ENCODE measurements around the gene CEP83. TPM values are rescaled to one million over a fixed set of nuclear protein-coding genes. Genes with fewer than 3 reads are reported as not detected.

The CEP83 gene
- total RNA-seq, 6 donors from 2014 or later, result 9.7 to 40.9 (median 16.2) TPM

- 64 to 75% methylated on average over 4 to 14 of the region's 14 CpGs for WGBS, 2 donors
- peak in 1 of 2 donors; percentile 33 for DNase-seq
- H3K4me1 ChIP-seq, result peaks cover 39 to 57% (median 49%) of the 10 kb centered on the region in 4 donors
- no peak for TF ChIP-seq EP300 (IDR thresholded peaks at IDR 0.05)
- TF ChIP-seq POLR2AphosphoS5 (IDR thresholded peaks at IDR 0.05), result no peak
- no peak for TF ChIP-seq CTCF (IDR thresholded peaks at IDR 0.05)
- TF ChIP-seq POLR2A (IDR thresholded peaks at IDR 0.05), result no peak
- H3K27ac ChIP-seq, result peak overlapping the region; percentile 80 to 91 (median 87)
- peak in 1 of 2 donors; percentile 42 for ATAC-seq (ENCODE audit: low FRiP score in 2 of 2)
- H3K4me3 ChIP-seq, result peak overlapping the region in 3 of 4 donors; percentile 42 to 57 (median 47)
- H3K27me3 ChIP-seq, result no peaks in the 10 kb centered on the region
- no peaks in the 10 kb centered on the region for H3K36me3 ChIP-seq
- H3K9me3 ChIP-seq, result no peaks in the 10 kb centered on the region
Observed at GRCh38 chr12:94263011-94263811, 196.5 kb downstream of the CEP83 start.

GRCh38 chr12:94262228-94263010 is 197.2 kb downstream of the CEP83 start:
- DNase-seq (peak; percentile 89 to 94), ATAC-seq (ENCODE audit: low FRiP score in 2 of 2) (peak; percentile 91 to 92)
- Histone ChIP-seq H3K4me3 (peak overlapping the region; percentile 3 to 57 (median 44)), H3K27ac (peak overlapping the region; percentile 80 to 91 (median 87)), H3K4me1 (peaks cover 31 to 50% (median 41%) of the 10 kb centered on the region in 4 donors), H3K36me3 (no peaks in the 10 kb centered on the region), H3K9me3 (no peaks in the 10 kb centered on the region), H3K27me3 (no peaks in the 10 kb centered on the region)
- peak; percentile 70 to 91 for TF ChIP-seq POLR2AphosphoS5 (IDR thresholded peaks at IDR 0.05)
- TF ChIP-seq CTCF (IDR thresholded peaks at IDR 0.05), result peak in 3 of 6 experiments; percentile 15 to 37 (median 17)
- TF ChIP-seq POLR2A (IDR thresholded peaks at IDR 0.05), result peak in 3 of 4 donors; percentile 34 to 56 (median 52)
- peak in 2 of 4 donors; percentile 60 to 95 for TF ChIP-seq EP300 (IDR thresholded peaks at IDR 0.05)
- 10 to 15% methylated on average over 15 to 16 of the region's 17 CpGs for whole genome bisulfite sequencing, 2 donors

- Histone ChIP-seq H3K36me3 (no peaks in the 10 kb centered on the region), H3K27me3 (no peaks in the 10 kb centered on the region), H3K4me3 (peak overlapping the region in 3 of 4 donors; percentile 42 to 57 (median 47)), H3K4me1 (peaks cover 29 to 47% (median 39%) of the 10 kb centered on the region in 4 donors), H3K9me3 (no peaks in the 10 kb centered on the region), H3K27ac (peak overlapping the region; percentile 80 to 91 (median 87))
- TF ChIP-seq POLR2A (IDR thresholded peaks at IDR 0.05), result no peak
- no peak for TF ChIP-seq CTCF (IDR thresholded peaks at IDR 0.05)
- TF ChIP-seq POLR2AphosphoS5 (IDR thresholded peaks at IDR 0.05), result no peak
- TF ChIP-seq EP300 (IDR thresholded peaks at IDR 0.05), result no peak
- ATAC-seq (ENCODE audit: low FRiP score in 2 of 2), result peak in 1 of 2 donors; percentile 20
- 43 to 57% methylated on average over 3 of the region's 3 CpGs for WGBS, 2 donors
- no peak for DNase-seq
Observed at GRCh38 chr12:94261786-94262185, 197.9 kb downstream of the CEP83 start.

GRCh38 chr12:94261119-94261518 is 198.5 kb downstream of the CEP83 start:
- no peak overlapping the region for H3K4me3 ChIP-seq
- no peaks in the 10 kb centered on the region for H3K9me3 ChIP-seq
- H3K27me3 ChIP-seq, result no peaks in the 10 kb centered on the region
- H3K4me1 ChIP-seq, result peaks cover 27 to 41% (median 36%) of the 10 kb centered on the region in 4 donors
- ATAC-seq (ENCODE audit: low FRiP score in 2 of 2) (no peak), DNase-seq (no peak)
- peak overlapping the region in 2 of 4 donors; percentile 84 to 90 for H3K27ac ChIP-seq
- TF ChIP-seq EP300 (IDR thresholded peaks at IDR 0.05) (no peak), POLR2AphosphoS5 (IDR thresholded peaks at IDR 0.05) (no peak), CTCF (IDR thresholded peaks at IDR 0.05) (no peak), POLR2A (IDR thresholded peaks at IDR 0.05) (no peak)
- peaks cover 0 to 2% (median 0%) of the 10 kb centered on the region in 4 donors for H3K36me3 ChIP-seq
- 85 to 90% methylated on average over 2 of the region's 2 CpGs for WGBS, 2 donors
